NCI-H69 (cell line): ENCODE results near the gene AMBRA1.

ENCODE experiments used
- DNase-seq: peaks from one replicate; lab custom pipeline; 2025; lab: John Stamatoyannopoulos, UW

The AMBRA1 gene

GRCh38 chr11:46347637-46348311 is 246.0 kb downstream of the AMBRA1 start:
- peak; percentile 50 for DNase-seq

- peak; percentile 94 for DNase-seq
Measured at GRCh38 chr11:46346886-46347636, 246.8 kb downstream of the AMBRA1 start, which contains the start of gene DGKZ. TSS of gene DGKZ (plus strand) at chr11:46347463. CDS start at chr11:46347660, 197 bp downstream.
